Astrocyte of the hippocampus (primary cell): ENCODE results near the gene POC1A.

Experiments
- DNase-seq: peaks from one replicate; pipeline ENCODE4 v3.0.0; 2011; ENCODE audit warnings: low read depth, low spot score

Gene POC1A

GRCh38 chr3:52154135-52155094 is at the start of gene POC1A:
POC1A (minus strand) TSS chr3:52154423; CDS start chr3:52154372, 51 bp downstream.
- DNase-seq: peak; percentile 98

DNA sequence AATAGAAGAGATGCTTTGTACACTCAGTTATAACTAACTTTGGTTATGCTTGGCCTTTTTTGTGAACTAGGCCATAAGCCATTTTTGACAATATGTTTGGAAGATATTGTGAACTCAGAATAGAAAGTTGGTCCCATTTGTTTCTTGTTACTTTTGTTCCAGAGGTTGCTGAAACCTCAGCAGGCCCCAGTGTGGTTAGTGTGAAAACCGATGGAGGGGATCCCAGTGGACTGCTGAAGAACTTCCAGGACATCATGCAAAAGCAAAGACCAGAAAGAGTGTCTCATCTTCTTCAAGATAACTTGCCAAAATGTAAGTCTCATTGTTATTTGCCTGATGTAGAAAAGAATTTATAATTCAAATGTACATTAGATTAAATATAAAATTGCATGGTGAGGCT is 49.5 kb upstream of the POC1A start:
- no peak for DNase-seq

DNA sequence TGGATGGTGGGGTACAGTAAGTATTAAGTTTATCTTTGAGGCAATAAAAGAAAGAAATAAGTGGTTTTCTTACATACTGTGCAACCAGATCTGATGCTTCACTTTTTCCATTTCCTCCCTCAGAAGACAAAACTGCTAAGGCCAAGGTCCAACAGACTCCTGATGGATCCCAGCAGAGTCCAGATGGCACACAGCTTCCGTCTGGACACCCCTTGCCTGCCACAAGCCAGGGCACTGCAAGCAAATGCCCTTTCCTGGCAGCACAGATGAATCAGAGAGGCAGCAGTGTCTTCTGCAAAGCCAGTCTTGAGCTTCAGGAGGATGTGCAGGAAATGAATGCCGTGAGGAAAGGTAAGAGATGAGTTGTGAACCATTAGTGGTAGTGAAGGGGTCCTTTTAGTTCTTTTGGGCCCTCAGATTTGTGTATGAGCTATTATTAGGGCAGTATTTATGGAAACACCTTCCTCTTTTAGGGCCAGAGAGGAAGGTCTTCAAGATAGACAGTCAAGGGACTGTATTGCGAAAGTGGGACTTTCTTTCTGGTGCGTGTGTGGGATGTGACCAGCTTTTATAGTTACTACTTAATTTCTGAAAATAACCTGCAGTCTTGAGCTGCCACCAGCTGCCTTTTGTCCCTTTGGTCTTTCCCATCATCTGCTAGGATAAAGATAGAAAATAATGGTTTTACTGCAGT is 48.3 kb upstream of the POC1A start:
- no peak for DNase-seq

DNA sequence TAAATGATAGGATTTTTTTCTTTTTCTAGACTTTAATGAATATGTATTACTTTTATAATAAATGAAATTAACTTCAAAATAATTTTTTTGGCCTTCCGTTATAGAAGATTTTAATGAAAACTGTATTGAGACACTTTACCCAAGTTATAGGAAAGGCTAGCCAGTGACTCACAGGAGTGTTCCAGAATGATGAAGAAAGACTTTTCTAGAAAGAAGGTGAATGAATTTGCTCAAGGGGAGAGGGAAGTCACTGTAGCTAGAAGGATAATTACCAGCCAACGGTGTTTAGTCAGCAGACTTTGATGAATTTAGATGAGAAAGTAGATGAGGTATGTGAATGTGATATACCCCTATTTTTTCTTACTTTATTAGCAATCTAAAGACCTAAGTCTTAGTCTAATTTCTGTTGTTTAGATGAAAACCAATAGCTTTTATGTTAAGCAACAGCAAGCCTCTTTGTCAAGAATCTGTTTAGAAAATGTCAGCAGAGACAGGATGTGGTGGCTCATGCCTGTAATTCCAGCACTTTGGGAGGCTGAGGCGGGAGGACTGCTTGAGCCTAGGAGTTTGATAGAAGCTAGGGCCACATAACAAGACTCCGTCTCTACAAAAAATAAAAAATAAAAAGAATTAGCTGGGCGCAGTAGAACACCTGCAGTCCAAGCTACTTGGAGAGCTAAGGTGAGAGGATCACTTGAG is 46.9 kb upstream of the POC1A start:
- no peak for DNase-seq

GRCh38 chr3:52198643-52199608 is 44.7 kb upstream of the POC1A start:
- DNase-seq: no peak

GRCh38 chr3:52197842-52198625 is 43.8 kb upstream of the POC1A start, which contains the start of gene ALAS1:
ALAS1 (plus strand) TSS chr3:52198160; CDS start chr3:52199242, 1,082 bp downstream.
- peak; percentile 97 for DNase-seq

GRCh38 chr3:52197499-52197841 is 43.2 kb upstream of the POC1A start:
- DNase-seq: no peak

GRCh38 chr3:52196977-52197376 is 42.8 kb upstream of the POC1A start:
- DNase-seq: no peak

DNA sequence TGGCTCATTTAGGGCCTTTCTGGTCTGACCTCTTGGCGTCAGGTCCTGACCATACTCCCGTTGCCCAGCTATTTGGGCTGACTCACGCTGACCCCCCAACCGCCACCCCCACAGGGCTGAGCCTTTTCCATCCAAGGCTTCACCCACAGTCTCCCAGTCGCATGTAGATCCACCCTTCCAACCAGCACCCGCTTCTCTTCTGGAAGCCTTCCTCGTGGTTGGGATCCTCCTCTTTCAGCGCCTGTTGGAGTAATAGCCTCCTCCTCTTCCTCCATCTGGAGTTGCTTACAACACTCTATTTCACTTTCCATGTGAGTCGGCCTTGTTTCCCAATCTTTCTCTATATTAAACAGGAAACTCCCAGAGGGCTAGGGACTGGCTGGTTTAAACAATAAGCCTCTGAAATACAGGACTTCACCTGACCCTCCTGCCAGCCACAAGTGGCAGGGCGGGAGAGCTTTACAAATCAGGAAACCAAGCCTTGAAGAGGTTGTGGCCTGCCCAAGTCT is 41.7 kb upstream of the POC1A start:
- no peak for DNase-seq

- no peak for DNase-seq
Measured at GRCh38 chr3:52195291-52195597, 41.0 kb upstream of the POC1A start.

DNA sequence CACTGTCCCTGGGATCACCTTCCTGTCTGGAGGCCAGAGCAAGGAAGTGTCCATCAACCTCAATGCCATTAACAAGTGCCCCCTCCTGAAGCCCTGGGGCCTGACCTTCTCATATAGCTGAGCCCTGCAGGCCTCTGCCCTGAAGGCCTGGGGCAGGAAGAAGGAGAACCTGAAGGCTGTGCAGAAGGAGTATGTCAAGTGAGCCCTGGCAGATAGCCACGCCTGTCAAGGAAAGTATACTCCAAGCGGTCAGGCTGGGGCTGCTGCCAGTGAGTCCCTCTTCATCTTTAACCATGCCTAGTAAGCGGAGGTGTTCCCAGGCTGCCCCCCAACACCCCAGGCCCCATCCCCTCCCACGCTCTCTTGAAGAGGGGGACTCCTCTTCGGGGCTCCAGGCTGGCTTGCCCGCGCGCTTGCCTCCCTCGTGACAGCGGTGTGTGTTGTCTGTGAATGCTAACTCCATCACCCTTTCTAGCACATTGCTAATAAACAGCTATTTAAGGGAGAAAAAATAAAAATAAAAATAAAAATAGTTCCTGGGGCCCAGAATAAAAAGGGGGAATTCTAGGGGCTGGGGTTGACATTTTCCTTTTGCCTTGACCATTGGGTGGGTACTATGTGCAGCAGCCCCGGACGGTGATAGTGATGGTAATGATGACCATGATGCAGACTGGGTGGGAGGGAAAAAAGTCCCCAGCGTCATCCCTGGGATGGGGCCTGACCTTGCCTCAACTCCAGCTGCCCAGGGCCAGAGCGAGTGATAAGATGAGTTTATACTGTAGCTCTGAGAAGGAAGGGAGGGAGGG is 40.5 kb upstream of the POC1A start:
- DNase-seq: no peak

DNA sequence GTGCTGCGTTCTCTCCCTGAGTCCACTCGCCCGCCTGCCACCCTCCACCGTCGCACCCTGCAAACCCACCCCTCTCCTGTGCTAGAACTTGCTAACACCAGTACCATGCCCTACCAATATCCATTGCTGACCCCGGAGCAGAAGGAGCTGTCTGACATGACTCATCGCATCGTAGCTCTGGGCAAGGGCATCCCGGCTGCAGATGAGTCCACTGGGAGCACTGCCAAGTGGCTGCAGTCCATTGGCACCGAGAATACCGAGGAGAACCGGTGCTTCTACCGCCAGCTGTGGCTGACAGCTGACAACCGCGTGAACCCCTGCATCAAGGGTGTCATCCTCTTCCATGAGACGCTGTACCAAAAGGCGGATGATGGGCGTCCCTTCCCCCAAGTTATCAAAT is 38.8 kb upstream of the POC1A start:
- DNase-seq: no peak

DNA sequence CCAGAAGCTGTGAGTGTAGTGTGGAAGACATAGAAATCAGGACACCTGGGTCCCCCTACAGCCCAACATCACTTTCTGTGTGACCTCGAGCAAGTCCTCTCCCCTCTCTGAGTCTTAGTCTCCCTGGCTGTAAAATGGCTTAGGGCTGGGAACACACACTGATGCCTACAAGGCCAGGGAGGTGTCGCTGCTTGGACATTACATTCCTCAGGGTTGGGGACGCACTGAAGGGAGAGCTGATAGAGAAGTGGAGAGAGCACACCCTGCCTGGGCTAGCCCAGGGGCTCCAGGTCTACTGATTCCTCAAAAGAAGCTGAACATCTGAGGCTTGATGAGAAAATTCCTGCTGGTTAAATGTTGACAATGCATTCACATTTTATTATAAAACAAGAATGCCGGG is 37.4 kb upstream of the POC1A start:
- no peak for DNase-seq

- DNase-seq: peak; percentile 84
Measured at GRCh38 chr3:52190294-52191074, 36.3 kb upstream of the POC1A start.

DNA sequence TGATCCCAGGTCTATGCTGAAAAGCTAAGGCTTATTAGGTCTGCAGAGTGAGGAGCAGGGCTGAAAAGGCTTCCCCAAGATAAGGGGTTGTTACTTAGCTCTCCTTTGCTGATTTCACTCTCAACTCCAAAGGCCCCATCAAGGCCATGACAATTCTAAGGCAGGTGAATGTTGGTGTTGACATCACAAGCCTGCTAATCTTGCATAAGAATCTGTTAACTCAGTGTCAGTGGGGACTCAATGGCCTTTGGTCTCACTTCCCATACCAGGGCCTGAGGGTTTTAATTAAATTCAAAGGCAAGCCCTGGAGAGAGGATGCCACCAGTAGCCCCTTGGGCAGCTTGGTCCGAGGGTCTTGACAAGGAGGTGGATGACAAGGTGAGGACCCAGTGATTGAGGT is 34.3 kb upstream of the POC1A start:
- no peak for DNase-seq

DNA sequence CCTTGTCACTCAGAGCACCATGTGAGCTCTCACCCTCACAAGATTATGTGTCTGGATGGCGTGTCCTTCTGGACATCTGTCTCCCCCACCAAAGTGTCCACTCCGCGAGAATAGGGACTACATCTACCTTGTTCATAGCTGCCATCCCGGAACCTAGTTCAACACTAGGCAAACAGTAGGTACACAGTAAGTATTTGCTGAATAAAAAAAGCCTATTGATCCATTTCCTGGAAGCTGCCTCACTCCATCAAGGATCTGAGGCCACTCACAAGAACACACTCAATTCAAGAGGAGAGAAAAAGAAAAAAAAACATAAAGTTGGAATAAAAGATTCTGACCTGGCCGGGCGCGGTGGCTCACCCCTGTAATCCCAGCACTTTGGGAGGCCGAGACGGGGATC is 32.5 kb upstream of the POC1A start:
- no peak for DNase-seq

DNA sequence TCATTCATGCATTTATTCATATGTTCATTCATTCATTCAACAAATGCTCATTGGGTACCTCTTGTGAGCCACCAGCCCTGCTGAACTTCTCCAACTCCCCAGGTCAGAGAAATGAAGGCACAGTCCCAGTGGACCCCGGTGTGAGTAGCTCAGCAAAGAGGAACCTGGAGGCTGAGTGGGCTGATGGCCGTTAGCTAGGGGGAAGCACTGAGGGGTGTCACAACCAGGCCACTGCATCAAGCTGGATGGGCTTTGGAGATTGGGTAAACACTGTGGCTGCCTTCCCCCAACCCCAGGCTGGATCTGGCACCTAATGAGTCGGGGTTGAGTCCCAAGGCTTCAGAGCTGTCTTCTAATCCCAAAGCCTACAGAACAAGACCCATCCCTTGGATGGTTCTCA is 31.6 kb upstream of the POC1A start:
- no peak for DNase-seq

- no peak for DNase-seq
Measured at GRCh38 chr3:52185311-52185710, 31.1 kb upstream of the POC1A start.

DNA sequence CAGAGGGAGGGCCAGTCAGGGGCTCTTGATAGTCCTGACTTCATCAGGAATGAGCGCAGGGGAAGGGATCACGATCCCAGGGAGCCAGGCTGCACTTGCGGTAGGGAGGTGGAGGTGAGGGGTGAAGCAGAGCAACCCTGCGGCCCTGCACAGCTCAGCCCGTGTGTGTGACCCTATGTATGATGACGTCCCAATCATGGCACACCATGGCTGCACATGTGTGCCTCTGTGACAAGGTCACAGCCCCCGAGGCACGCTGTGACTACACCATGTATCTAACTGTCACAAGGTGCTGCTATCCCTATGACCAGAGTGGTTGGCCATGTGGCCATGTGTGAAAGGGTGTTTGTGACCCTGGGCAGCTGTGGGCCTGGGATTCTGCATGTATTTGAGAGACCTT is 30.5 kb upstream of the POC1A start:
- no peak for DNase-seq
